ENCODE measurements around the gene CSPG4.
A peak's percentile ranks its signal among the peaks of the same experiment; 100 is the strongest.
"Not testable (repeated sequence)": the region's sequence is repeated elsewhere in the genome, so short reads cannot be mapped to it uniquely, and the experiment has no call there.

CSPG4 gene

GRCh38 chr15:75636026-75636425 lies 76.6 kb downstream of the CSPG4 start:
- FAIRE-seq: no peak
- DNase-seq (ENCODE audit: insufficient read length, low spot score): no peak

GRCh38 chr15:75633922-75634321 lies 78.7 kb downstream of the CSPG4 start:
- not testable (repeated sequence) for FAIRE-seq; DNase-seq (ENCODE audit: insufficient read length, low spot score)

GRCh38 chr15:75631935-75632334 lies 80.7 kb downstream of the CSPG4 start:
- FAIRE-seq (no peak), DNase-seq (ENCODE audit: insufficient read length, low spot score) (no peak)

GRCh38 chr15:75625542-75626347 lies 86.9 kb downstream of the CSPG4 start, which contains the start of gene SNUPN:
Gene SNUPN (minus strand): TSS chr15:75625725. CDS start chr15:75621051, 4,674 bp downstream.
- FAIRE-seq: no peak
- DNase-seq (ENCODE audit: insufficient read length, low spot score): peak; percentile 93

Data from HTR-8/SVneo (cell line).